Measurements from ENCODE around the gene SORBS2. TPM values are rescaled to one million over a fixed set of nuclear protein-coding genes. Genes with fewer than 3 reads are reported as not detected.

Gene SORBS2
- total RNA-seq, 4 donors from 2014 or later, result 92.7 to 234 (median 122) TPM

- no peaks in the 10 kb centered on the region for H3K9me3 ChIP-seq
- WGBS, 2 donors (ENCODE audit: low coverage in 1 of 2), result 39 to 47% methylated on average over 4 to 6 of the region's 6 CpGs
- intact Hi-C loops (cut with DNase I; ENCODE audit: low total_unique reads) (loop anchor here (5.0 kb wide), 1 partner anchor 773 kb away; no protein-coding TSS in a partner anchor), in situ Hi-C loops (cut with MboI; ENCODE audit: low pct_ligation_motif_present in 1 of 4, low pct_unique_long_range_greater_than_20kb in 1 of 4, low sequenced_read_pairs in 3 of 4) (no loop called here)
- no peak for DNase-seq
- peak overlapping the region; percentile 75 to 86 (median 80) for H3K27ac ChIP-seq
- TF ChIP-seq CTCF (IDR thresholded peaks at IDR 0.05), result no peak
- no peak for TF ChIP-seq POLR2AphosphoS5 (IDR thresholded peaks at IDR 0.05)
- TF ChIP-seq EP300 (IDR thresholded peaks at IDR 0.05; ENCODE audit: low read depth), result no peak
- H3K4me3 ChIP-seq, result no peak overlapping the region
- H3K4me1 ChIP-seq, result peaks cover 19 to 31% (median 21%) of the 10 kb centered on the region in 4 donors
- H3K36me3 ChIP-seq, result no peaks in the 10 kb centered on the region
- H3K27me3 ChIP-seq, result no peaks in the 10 kb centered on the region
Measured at GRCh38 chr4:185839770-185840169, 27.8 kb upstream of the SORBS2 start.

- 17 to 18% methylated on average over 6 to 9 of the region's 9 CpGs for WGBS, 2 donors (ENCODE audit: low coverage in 1 of 2)
- in situ Hi-C loops (cut with MboI; ENCODE audit: low pct_ligation_motif_present in 1 of 4, low pct_unique_long_range_greater_than_20kb in 1 of 4, low sequenced_read_pairs in 3 of 4), result no loop called here
- Histone ChIP-seq H3K9me3 (no peaks in the 10 kb centered on the region), H3K4me3 (no peak overlapping the region), H3K4me1 (peaks cover 19 to 31% (median 21%) of the 10 kb centered on the region in 4 donors), H3K27me3 (no peaks in the 10 kb centered on the region), H3K36me3 (no peaks in the 10 kb centered on the region), H3K27ac (peak overlapping the region; percentile 75 to 86 (median 80))
- peak; percentile 57 for DNase-seq
- intact Hi-C loops (cut with DNase I; ENCODE audit: low total_unique reads), result loop anchor here (5.0 kb wide), 1 partner anchor 773 kb away; no protein-coding TSS in a partner anchor
- TF ChIP-seq EP300 (IDR thresholded peaks at IDR 0.05; ENCODE audit: low read depth) (peak; percentile 32), CTCF (IDR thresholded peaks at IDR 0.05) (no peak), POLR2AphosphoS5 (IDR thresholded peaks at IDR 0.05) (peak in 2 of 3 donors; percentile 66 to 69), POLR2A (IDR thresholded peaks at IDR 0.05) (no peak)
Measured at GRCh38 chr4:185839194-185839712, 27.3 kb upstream of the SORBS2 start.

- no peak overlapping the region for H3K4me3 ChIP-seq
- DNase-seq, result no peak
- TF ChIP-seq EP300 (IDR thresholded peaks at IDR 0.05; ENCODE audit: low read depth) (no peak), POLR2A (IDR thresholded peaks at IDR 0.05) (no peak), POLR2AphosphoS5 (IDR thresholded peaks at IDR 0.05) (no peak)
- 83 to 86% methylated on average over 2 to 11 of the region's 11 CpGs for WGBS, 2 donors (ENCODE audit: low coverage in 1 of 2)
- intact Hi-C loops (cut with DNase I; ENCODE audit: low total_unique reads) (loop anchor here (5.0 kb wide), 1 partner anchor 774 kb away; no protein-coding TSS in a partner anchor), in situ Hi-C loops (cut with MboI; ENCODE audit: low pct_ligation_motif_present in 1 of 4, low pct_unique_long_range_greater_than_20kb in 1 of 4, low sequenced_read_pairs in 3 of 4) (no loop called here)
- no peaks in the 10 kb centered on the region for H3K9me3 ChIP-seq
- H3K27ac ChIP-seq, result peak overlapping the region; percentile 75 to 86 (median 80)
- no peaks in the 10 kb centered on the region for H3K36me3 ChIP-seq
- H3K4me1 ChIP-seq, result peaks cover 19 to 31% (median 21%) of the 10 kb centered on the region in 4 donors
- H3K27me3 ChIP-seq, result no peaks in the 10 kb centered on the region
Measured at GRCh38 chr4:185838514-185839193, 26.7 kb upstream of the SORBS2 start.

GRCh38 chr4:185838104-185838452 lies 26.1 kb upstream of the SORBS2 start:
- TF ChIP-seq CTCF (IDR thresholded peaks at IDR 0.05), result no peak
- TF ChIP-seq EP300 (IDR thresholded peaks at IDR 0.05; ENCODE audit: low read depth), result no peak
- TF ChIP-seq POLR2AphosphoS5 (IDR thresholded peaks at IDR 0.05), result no peak
- TF ChIP-seq POLR2A (IDR thresholded peaks at IDR 0.05), result no peak
- Histone ChIP-seq H3K4me3 (no peak overlapping the region), H3K27ac (peak overlapping the region; percentile 75 to 86 (median 80)), H3K27me3 (no peaks in the 10 kb centered on the region), H3K4me1 (peaks cover 19 to 31% (median 21%) of the 10 kb centered on the region in 4 donors), H3K9me3 (no peaks in the 10 kb centered on the region), H3K36me3 (no peaks in the 10 kb centered on the region)
- WGBS, 2 donors (ENCODE audit: low coverage in 1 of 2), result 85 to 100% methylated on average over 2 to 7 of the region's 8 CpGs
- in situ Hi-C loops (cut with MboI; ENCODE audit: low pct_ligation_motif_present in 1 of 4, low pct_unique_long_range_greater_than_20kb in 1 of 4, low sequenced_read_pairs in 3 of 4), result no loop called here
- DNase-seq, result no peak
- intact Hi-C loops (cut with DNase I; ENCODE audit: low total_unique reads), result loop anchor here (5.0 kb wide), 1 partner anchor 774 kb away; no protein-coding TSS in a partner anchor

All from transverse colon (tissue), 4 donors.